Thymus (tissue), 11 donors: ENCODE measurements around the gene SLC2A8. TPM values are rescaled to one million over a fixed set of nuclear protein-coding genes. Genes with fewer than 3 reads are reported as not detected.
A peak's percentile ranks its signal among the peaks of the same experiment; 100 is the strongest.

Experiments
- DNase-seq, 9 donors: peaks; one replicate each; pipeline ENCODE4 v3.0.0-alpha.2; 2013; ENCODE audit warnings: low spot score in 9 of 9, low read depth in 6 of 9, missing footprints in 1 of 9
- H3K27ac ChIP-seq, 2 donors: one replicate each; pipeline ENCODE4 v1.5.1; 2013; ENCODE audit warnings: control low read depth in 1 of 2, low read depth in 1 of 2, low read length in 1 of 2, mild to moderate bottlenecking in 1 of 2, moderate library complexity in 1 of 2
- H3K27me3 ChIP-seq, 2 donors: one replicate each; pipeline ENCODE4 v1.5.1; 2013; ENCODE audit warnings: low read length in 1 of 2; ENCODE audit not compliant: control insufficient read depth in 2 of 2, insufficient read depth in 1 of 2
- H3K36me3 ChIP-seq, 2 donors: one replicate each; pipeline ENCODE4 v1.5.1; 2013; ENCODE audit warnings: low read length in 1 of 2, mild to moderate bottlenecking in 1 of 2, moderate library complexity in 1 of 2; ENCODE audit not compliant: control insufficient read depth in 2 of 2, insufficient read depth in 2 of 2
- H3K4me1 ChIP-seq, 2 donors: one replicate each; pipeline ENCODE4 v1.5.1; 2013; ENCODE audit warnings: low read length in 2 of 2; ENCODE audit not compliant: control insufficient read depth in 2 of 2, insufficient read depth in 2 of 2
- H3K4me3 ChIP-seq, 2 donors: one replicate each; pipeline ENCODE4 v1.5.1; 2013; ENCODE audit warnings: low read length in 2 of 2, control low read depth in 1 of 2, mild to moderate bottlenecking in 1 of 2
- H3K9me3 ChIP-seq, 2 donors: one replicate each; pipeline ENCODE4 v1.5.1; 2013; ENCODE audit warnings: low read length in 1 of 2, mild to moderate bottlenecking in 1 of 2; ENCODE audit not compliant: control insufficient read depth in 2 of 2, insufficient read depth in 1 of 2
- WGBS: extraction: QIAGEN DNeasy Blood & Tissue Kit; methylation state at CpG from one replicate; pipeline ENCODE4 v1.1.7; 2013; 5-methylcytosine and 5-hydroxymethylcytosine counted together
- polyA plus RNA-seq: library from polyadenylated mRNA; stranded (reverse); fragments of 200-250 nt; gene quantifications from one replicate; pipeline ENCODE4 v1.2.3, GENCODE V29; 2013
- total RNA-seq: library from RNA; stranded (reverse); fragments of 120-200 nt; gene quantifications from one replicate; pipeline ENCODE4 v1.2.4, GENCODE V29; 2013
- donor health status: healthy.

SLC2A8 gene
- total and polyA plus RNA-seq, 2 donors: 3.6 to 7.8 TPM

DNA sequence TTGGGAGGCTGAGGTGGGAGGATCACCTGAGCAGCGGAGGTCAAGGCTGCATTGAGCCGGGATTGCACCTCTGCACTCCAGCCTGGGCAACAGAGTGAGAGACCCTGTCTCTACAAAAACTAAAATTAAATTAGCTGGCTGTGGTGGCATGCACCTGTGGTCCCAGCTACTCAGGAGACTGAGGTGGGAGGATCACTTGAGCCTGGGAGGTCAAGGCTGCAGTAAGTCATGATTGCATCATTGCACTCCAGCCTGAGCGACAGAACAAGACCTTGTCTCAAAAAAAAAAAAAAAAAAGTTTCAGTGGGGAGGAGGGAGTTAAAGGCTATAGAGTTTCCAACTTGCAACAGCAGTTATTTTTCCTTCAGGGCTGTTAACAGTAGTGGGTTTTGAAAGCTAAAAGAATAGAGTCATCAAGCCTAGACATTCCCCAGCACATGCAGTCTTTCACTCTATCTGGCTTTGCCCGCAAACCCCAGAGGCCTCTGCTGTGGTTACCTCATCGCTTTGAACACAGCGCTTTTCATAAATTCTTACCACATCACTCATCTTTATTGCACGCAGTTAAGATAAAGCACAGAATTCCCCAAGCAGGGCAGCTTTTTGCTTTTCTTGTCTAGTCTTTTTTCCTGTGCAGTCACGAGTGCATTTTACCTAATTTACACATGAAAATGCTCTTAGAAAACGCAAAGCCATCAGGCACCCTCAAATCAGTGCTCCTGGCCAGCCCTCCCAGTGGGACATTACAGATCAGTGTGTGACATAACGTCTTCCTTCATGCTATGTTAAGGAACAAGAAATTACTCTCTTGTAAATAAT is 8.7 kb upstream of the SLC2A8 start:
- no peaks in the 10 kb centered on the region for H3K36me3 ChIP-seq
- WGBS: 25% methylated on average over 10 of the region's 10 CpGs
- DNase-seq: peak; percentile 77 to 97 (median 89)
- peaks cover 84 to 96% of the 10 kb centered on the region in 2 donors for H3K27me3 ChIP-seq
- H3K4me3 ChIP-seq: no peak overlapping the region
- peaks cover 0 to 14% of the 10 kb centered on the region in 2 donors for H3K4me1 ChIP-seq
- peak overlapping the region in 1 of 2 donors; percentile 12 for H3K27ac ChIP-seq
- no peaks in the 10 kb centered on the region for H3K9me3 ChIP-seq

DNA sequence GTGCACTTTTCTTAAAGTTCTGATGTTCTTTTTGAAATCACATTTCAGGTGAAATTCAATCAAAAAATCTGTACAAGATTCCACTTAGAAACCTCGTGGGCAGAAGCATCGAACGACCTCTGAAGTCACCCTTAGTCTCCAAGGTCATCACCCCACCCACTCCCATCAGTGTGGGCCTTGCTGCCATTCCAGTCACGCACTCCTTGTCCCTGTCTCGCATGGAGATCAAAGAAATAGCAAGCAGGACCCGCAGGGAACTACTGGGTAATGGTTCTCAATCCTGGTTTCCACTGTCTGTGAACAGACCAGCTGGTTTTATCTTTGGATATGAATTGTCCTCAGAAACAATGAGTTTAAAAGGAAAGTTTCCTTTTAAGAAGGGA is 8.1 kb upstream of the SLC2A8 start:
- Histone ChIP-seq H3K4me3 (no peak overlapping the region), H3K4me1 (peaks cover 0 to 14% of the 10 kb centered on the region in 2 donors), H3K9me3 (no peaks in the 10 kb centered on the region), H3K27me3 (peaks cover 83 to 96% of the 10 kb centered on the region in 2 donors), H3K36me3 (no peaks in the 10 kb centered on the region), H3K27ac (no peak overlapping the region)
- WGBS: 89% methylated on average over 6 of the region's 6 CpGs
- no peak for DNase-seq

DNA sequence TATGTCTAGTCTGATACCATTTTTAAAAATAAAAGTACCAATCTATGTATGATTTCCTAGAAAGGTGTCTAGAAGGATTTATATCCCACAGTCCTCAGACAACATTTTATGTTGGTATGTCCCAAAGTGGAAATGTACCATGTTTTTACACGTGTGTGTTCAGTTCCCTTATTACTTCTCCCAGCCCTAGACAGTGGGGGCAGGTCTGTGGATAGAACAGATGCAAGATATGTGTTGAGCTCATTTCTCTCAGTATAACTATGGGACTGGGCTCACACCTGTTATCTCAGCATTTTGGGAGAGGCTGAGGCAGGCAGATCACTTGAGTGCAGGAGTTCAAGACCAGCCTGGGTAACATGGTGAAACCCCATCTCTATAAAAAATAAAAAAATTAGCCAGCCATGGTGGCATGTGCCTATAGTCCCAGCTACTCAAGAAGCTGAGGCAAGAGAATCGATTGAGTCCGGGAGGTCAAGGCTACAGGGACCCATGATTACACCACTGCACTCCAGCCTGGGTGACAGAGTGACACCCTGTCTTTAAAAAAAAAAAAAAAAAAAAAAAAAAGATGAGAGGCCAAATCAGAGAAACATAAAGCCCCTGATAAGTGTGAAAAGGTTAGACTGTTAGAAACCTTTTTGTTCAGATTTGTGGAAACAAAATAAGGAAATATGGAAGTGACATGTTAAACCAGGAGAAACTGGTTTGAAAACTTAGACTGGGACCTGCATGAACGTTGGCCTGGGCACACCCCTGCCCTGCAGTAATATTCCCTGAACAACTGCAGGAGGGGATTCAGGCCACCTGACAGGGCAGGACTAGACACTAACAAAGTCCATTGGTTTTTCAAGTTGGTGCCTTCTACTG is 7.4 kb upstream of the SLC2A8 start:
- H3K9me3 ChIP-seq: no peaks in the 10 kb centered on the region
- H3K4me1 ChIP-seq: peaks cover 0 to 14% of the 10 kb centered on the region in 2 donors
- WGBS: 69% methylated on average over 4 of the region's 4 CpGs
- H3K4me3 ChIP-seq: no peak overlapping the region
- no peak overlapping the region for H3K27ac ChIP-seq
- no peak for DNase-seq
- peaks cover 79 to 96% of the 10 kb centered on the region in 2 donors for H3K27me3 ChIP-seq
- no peaks in the 10 kb centered on the region for H3K36me3 ChIP-seq

DNA sequence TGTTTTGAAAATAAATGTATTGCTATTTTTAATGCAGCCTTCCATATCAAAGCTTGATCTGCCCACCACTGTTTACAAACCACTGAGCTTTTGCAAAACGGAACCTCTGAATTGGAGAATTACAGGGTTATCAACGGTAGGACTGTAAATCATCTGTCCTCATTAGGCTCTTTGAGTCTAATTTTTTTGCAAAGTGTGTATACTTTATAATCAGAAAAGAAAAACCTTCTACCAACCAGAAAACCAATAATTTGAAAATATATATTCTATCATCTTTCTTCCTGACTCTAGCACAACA is 6.8 kb upstream of the SLC2A8 start:
- H3K9me3 ChIP-seq: no peaks in the 10 kb centered on the region
- no peak for DNase-seq
- peaks cover 80 to 96% of the 10 kb centered on the region in 2 donors for H3K27me3 ChIP-seq
- peaks cover 0 to 14% of the 10 kb centered on the region in 2 donors for H3K4me1 ChIP-seq
- H3K36me3 ChIP-seq: no peaks in the 10 kb centered on the region
- 23% methylated on average over 2 of the region's 2 CpGs for WGBS
- no peak overlapping the region for H3K4me3 ChIP-seq
- H3K27ac ChIP-seq: no peak overlapping the region

DNA sequence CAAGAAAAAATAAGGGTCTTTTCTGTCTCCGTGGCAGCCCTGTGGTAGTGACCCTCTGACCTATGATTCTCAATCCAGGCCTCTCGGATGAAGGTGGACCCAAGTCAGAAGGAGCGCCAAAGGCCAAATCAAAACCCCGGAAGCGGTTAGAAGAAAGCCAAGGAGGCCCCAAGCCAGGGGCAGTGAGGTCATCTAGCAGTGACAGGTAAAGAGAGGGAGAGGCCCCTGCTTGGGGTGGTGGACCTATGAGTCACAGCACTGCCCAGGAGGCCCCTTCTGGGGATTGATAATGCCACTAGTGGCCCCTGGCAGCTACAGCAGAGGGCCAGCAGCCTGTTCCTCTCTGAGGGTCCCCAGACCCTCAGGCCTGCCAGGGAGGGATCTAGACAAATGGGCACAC is 6.4 kb upstream of the SLC2A8 start:
- Histone ChIP-seq H3K36me3 (no peaks in the 10 kb centered on the region), H3K4me3 (no peak overlapping the region), H3K4me1 (peaks cover 0 to 14% of the 10 kb centered on the region in 2 donors), H3K9me3 (no peaks in the 10 kb centered on the region), H3K27ac (no peak overlapping the region), H3K27me3 (peaks cover 80 to 96% of the 10 kb centered on the region in 2 donors)
- no peak for DNase-seq
- 75% methylated on average over 5 of the region's 5 CpGs for WGBS

DNA sequence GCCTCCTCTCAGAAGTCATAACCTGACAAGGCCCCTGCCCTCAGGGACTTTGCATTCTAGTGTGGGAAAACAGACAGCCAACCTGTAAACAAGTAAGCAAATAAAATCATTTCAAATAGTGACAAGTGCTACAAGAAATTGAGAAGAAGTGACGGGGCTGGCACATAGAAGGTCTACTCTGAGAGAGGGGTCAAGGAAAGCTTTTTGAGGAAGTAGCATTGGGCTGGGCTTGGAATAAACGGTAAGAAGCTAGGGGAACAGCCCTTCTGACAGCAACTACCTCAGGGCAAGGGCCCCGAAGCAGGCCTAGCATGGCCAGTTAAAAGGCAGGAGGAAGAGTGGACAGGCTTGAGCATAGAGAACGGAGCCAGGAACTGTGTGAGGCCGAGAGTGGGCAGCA is 4.8 kb upstream of the SLC2A8 start:
- H3K4me1 ChIP-seq: peaks cover 4 to 23% of the 10 kb centered on the region in 2 donors
- H3K27ac ChIP-seq: no peak overlapping the region
- H3K9me3 ChIP-seq: peaks cover 0 to 5% of the 10 kb centered on the region in 2 donors
- H3K36me3 ChIP-seq: no peaks in the 10 kb centered on the region
- H3K4me3 ChIP-seq: no peak overlapping the region
- WGBS: 74% methylated on average over 5 of the region's 5 CpGs
- DNase-seq: no peak
- H3K27me3 ChIP-seq: peaks cover 80 to 96% of the 10 kb centered on the region in 2 donors

DNA sequence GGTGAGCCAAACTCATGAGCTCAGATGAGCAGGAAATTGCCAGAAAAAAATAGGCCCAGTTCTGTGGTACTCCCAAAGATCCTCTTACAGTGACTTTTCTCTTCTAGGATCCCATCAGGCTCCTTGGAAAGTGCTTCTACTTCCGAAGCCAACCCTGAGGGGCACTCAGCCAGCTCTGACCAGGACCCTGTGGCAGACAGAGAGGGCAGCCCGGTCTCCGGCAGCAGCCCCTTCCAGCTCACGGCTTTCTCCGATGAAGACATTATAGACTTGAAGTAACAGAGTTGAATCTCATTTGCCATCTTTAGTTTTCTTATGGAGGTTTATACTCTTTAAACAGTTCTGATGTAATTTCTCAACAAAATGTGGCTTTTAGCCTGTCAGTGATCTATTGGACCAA is 4.0 kb upstream of the SLC2A8 start:
- H3K27ac ChIP-seq: no peak overlapping the region
- peaks cover 5 to 21% of the 10 kb centered on the region in 2 donors for H3K4me1 ChIP-seq
- WGBS: 97% methylated on average over 5 of the region's 5 CpGs

DNA sequence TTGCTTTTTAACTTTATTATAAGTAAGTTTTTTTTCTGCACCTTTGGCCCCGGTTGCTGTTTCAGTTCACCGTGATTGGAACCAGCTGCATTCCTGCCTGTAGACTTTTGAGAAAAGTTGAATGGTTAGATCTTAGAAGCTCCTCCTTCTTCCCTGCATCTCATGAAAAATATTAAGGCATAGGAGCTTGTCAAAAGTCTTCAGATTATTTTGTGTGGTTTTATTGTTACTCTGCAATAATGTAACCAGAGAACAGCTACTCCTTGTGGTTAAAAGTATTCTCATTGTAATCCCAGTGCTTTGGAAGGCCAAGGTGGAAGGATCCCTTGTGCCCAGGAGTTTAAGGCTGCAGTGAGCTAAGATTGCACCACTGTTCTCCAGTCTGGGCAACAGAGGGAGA is 3.3 kb upstream of the SLC2A8 start:
- H3K36me3 ChIP-seq: no peaks in the 10 kb centered on the region
- peaks cover 90 to 99% of the 10 kb centered on the region in 2 donors for H3K27me3 ChIP-seq

More for the DNA sequence above, 4.0 kb upstream of the SLC2A8 start:
- Histone ChIP-seq H3K4me3 (no peak overlapping the region), H3K36me3 (no peaks in the 10 kb centered on the region), H3K27me3 (peaks cover 83 to 96% of the 10 kb centered on the region in 2 donors), H3K9me3 (peaks cover 0 to 5% of the 10 kb centered on the region in 2 donors)
- no peak for DNase-seq

More for the DNA sequence above, 3.3 kb upstream of the SLC2A8 start:
- Histone ChIP-seq H3K4me1 (peaks cover 5 to 16% of the 10 kb centered on the region in 2 donors), H3K27ac (no peak overlapping the region), H3K9me3 (peaks cover 1 to 5% of the 10 kb centered on the region in 2 donors), H3K4me3 (no peak overlapping the region)
- no peak for DNase-seq
- WGBS: 93% methylated on average over 2 of the region's 2 CpGs
